Activated CD8-positive, alpha-beta memory T cell treated with anti-CD3 and anti-CD28 coated beads for 1 hour (primary cell): ENCODE measurements around the gene CFAP97.
"Not testable (repeated sequence)": the region's sequence is repeated elsewhere in the genome, so short reads cannot be mapped to it uniquely, and the experiment has no call there.

Source experiments
- DNase-seq, 2 donors: peaks; one replicate each; pipeline ENCODE4 v3.0.0-alpha.2; 2020; ENCODE audit warnings: low read depth in 1 of 2; ENCODE audit errors: extremely low read depth in 1 of 2

The CFAP97 gene

GRCh38 chr4:185142912-185143600 lies 60.7 kb downstream of the CFAP97 start, which contains the start of gene SLC25A4:
TSS of gene SLC25A4 (plus strand) at chr4:185143266. CDS start at chr4:185143373, 107 bp downstream.
- DNase-seq: peak; percentile 66 to 83

DNA sequence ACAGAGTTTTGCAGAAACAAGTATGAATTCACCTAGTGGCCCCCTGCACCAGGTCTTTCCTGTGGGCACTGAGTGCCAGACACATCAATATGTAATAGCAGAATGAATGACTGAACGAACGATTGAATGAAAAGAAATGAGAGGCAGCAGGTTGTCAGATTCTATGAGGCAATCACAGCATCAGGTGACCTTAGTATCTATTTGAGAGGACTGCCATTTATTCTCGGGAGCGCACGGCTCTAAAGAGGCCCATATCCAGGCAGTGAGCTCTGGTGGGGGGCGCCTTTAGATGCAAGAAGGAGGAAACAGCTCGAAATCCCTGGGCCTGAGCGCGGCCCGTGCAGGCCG lies 61.3 kb downstream of the CFAP97 start:
- no peak for DNase-seq

- DNase-seq: no peak
Observed at GRCh38 chr4:185141777-185142176, 62.0 kb downstream of the CFAP97 start.

GRCh38 chr4:185139736-185140135 lies 64.1 kb downstream of the CFAP97 start:
- DNase-seq: no peak

DNA sequence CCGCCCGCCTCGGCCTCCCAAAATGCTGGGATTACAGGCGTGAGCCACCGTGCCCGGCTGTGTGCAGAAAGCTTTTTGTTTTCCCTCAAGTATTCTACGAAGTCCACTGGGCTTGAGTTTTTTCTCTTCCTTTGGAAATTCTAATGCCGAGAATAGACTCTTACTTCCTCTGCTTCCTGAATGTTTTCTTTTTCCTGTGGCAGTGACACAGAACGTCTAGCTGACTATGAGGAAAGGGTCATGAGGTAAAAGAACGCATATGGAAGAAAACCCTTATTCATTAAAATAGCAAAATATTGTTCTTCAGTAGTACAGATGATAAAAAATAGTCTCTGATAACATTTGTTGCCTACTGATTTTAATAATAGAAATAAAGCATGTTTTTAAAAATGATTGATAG lies 65.6 kb downstream of the CFAP97 start:
- DNase-seq: no peak

GRCh38 chr4:185137233-185137925 lies 66.4 kb downstream of the CFAP97 start:
- DNase-seq: no peak

- DNase-seq: no peak
Observed at GRCh38 chr4:185134307-185134869, 69.4 kb downstream of the CFAP97 start.

DNA sequence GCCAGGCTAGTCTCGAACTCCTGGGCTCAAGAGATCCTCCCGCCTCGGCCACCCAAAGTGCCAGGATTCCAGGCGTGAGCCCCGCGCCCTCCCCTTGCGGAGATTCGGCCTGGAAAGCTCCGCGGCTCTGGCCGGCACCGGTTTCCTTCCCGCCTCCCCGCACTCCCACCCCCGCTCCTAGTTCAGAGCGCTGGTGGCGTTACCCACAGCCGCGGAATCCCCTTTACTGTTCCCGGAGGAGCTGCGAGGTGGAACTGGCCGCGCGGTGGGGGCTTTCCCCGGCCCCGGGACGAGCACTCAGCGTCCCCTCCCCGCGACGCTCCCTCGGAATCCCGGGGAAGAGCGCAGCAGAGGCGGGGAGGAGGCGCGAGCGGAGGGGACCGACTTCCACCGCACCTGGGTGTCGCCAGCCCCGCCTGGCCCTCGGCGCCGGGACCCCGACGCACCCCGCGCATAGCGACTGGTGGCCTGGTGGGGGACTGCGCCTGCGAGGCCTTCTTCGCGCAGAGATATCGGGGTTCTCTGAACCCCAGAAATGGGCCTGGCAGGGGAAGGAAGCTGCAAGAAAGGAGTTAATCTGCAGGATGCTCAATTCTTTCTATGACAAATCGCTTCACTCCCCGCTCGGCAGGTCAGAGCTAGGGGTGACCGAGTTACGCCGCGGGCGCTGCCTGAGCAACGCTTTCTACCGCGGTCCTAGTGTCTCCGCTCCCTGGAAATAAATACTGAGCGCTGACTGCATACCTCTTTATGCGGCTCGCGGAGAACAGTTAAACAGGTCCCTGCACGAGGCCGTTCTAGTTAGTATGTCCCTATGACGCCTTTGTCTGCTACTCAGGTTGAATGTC lies 75.3 kb downstream of the CFAP97 start:
- no peak for DNase-seq

DNA sequence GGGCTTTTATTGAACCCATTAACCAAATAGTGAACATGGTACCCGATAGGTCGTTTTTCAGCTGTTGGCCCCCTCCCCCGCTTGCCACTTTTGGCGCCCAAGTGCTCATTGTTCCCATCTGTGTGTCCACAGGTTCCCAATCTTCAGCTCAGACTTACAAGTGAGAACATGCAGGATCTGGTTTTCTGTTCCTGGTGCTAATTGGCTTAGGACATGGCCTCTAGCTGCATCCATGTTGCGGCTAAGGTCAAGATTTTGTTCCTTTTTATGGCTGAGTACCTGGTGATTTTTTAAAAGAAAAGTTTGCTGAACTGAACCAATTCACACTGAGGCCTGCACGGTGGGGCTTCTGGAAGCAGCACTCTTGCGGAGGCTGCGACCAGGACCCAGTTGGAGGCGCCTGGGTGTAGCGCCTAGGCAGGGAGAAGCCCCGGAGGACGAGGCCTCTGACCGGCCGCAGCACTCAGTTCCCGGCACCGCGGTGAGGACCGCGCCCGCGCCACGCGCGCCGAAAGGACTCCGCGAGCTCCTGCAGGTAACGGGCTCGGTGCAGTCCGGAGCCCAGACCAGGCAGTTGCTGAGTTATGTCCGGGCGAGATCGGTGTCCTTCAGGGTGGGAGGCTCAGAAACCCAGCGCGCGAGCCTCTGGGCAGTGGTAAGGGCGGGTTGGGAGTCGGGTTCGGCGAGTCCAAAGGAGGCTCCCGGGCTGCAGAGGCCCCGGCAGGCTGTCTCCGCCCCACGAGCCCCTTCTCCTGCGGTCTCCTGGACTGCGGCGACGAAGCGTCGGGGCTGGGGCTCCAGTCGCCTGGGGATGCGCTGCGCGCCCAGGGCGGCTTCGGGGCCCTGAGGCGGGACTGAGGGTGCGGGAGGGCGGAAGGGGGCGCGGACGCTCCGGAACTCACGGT lies 76.5 kb downstream of the CFAP97 start:
- no peak for DNase-seq

DNA sequence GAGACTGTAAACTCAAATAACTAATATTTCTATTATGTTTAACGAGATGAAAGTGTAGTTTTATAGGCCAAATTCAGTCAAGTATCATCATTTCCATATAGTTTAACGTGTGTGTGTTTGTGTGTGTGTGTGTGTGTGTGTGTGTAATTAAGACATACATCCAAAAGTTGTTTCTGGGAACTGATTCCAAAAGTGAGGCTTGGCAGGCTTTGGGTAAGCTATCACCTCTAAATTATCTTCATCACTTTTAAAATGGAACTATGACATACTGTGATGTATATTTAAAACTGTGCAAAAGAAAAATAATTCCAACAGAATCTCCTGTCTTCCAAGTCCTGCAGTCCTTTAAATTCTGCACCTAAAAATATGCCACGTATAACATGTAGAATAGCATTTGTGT lies 79.8 kb downstream of the CFAP97 start:
- DNase-seq: no peak

- no peak for DNase-seq
Observed at GRCh38 chr4:185122681-185123345, 81.0 kb downstream of the CFAP97 start.

DNA sequence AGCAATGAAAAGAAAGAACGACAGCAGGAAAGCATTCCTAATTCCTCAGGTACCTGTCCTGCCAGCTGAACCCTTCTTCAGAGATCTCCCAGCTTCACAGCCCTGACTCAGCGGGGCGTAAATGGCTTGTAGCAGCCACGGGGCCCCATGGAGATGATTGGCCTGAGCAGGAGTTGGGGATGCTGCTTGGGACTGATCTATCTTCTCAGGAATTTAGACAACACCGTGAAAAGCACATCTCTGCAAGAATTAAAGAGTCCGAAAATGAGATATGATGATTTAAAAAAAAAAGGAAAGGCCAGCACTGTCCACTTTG lies 83.2 kb downstream of the CFAP97 start:
- DNase-seq: no peak

DNA sequence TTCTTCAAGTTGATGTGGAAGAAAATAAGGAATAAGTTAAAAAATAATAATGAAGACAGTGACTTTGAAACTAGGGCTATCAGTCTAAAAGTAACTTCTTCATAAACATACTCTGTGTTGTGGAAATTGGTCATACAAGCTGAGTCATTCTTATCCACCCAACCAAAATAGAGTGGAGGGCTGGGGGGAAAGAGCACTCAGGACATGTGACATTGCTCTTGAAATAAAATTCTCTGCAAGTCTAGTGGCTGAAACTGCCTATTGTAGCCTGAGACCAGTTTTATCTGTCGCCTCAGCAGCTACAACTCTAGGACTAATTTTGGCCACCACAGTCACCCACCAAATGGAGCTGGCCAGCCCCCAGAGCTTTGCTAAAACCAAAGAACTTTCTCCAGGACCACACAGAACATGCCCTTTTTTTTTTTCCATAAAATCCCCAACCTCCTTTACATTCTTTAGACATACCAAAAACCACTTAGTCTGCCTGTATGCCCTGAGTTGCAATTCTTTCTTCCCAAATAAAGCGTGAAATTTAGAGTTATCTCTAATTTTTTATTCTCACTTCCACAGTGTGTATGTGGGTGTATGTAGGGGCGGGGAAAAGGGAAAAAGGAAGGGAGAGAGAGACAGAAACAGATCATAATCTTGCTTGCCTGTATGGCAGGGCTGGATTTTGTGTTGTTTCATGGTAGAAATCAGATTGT lies 83.7 kb downstream of the CFAP97 start:
- no peak for DNase-seq

DNA sequence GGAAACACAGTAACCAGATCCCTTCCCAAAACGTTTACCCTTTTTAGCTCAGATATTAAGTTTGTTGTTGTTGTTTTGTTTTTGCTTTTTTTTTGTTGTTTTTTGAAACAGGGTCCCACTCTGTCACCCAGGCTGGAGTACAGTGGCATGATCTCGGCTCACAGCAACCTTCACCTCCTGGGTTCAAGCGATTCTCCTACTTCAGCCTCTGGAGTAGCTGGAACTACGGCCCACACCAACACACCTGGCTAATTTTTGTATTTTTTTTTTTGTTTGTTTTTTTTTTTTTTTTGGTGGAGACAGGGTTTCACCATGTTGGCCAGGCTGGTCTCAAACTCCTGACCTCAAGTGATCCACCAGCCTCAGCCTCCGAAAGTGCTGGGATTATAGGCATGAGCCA lies 84.3 kb downstream of the CFAP97 start:
- not testable (repeated sequence) for DNase-seq

- DNase-seq: no peak
Observed at GRCh38 chr4:185118876-185119275, 84.9 kb downstream of the CFAP97 start.

- no peak for DNase-seq
Observed at GRCh38 chr4:185117300-185117934, 86.4 kb downstream of the CFAP97 start.

DNA sequence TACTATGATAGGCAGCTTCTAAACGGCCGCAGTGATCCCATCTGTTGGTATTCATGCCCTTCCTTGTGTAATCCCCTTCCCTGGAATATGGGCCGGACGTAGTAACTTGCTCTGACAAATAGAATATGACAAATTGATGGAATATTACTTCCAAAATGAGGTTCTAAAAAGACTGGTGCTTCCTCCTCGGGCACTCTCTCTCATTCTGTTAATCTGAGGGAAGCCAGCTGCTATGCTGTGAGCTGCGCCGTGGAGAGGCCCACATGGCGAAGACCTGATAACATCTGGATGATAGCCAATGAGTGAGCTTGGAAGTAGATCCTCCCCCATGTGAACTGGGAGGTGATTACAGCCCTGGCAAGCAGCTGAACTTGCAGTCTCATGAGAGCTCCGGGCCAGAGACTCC lies 88.0 kb downstream of the CFAP97 start:
- DNase-seq: no peak

DNA sequence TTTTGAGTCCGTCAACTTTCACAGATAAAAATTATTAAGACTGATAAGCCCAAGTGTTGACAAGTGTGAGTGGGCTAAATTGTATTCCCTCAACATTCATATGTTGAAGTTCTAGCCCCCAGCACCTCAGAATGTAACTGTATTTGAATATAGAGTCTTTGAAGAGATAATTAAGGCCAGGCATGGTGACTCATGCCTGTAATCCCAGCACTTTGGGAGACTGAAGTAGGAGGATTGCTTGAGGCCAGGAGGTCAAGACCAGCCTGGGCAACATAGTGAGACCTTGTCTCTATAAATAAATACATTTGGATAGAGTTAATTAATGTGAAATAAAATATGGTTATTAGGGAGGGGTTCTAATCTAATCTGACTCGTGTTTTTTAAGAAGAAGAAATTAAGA lies 90.5 kb downstream of the CFAP97 start:
- DNase-seq: no peak

DNA sequence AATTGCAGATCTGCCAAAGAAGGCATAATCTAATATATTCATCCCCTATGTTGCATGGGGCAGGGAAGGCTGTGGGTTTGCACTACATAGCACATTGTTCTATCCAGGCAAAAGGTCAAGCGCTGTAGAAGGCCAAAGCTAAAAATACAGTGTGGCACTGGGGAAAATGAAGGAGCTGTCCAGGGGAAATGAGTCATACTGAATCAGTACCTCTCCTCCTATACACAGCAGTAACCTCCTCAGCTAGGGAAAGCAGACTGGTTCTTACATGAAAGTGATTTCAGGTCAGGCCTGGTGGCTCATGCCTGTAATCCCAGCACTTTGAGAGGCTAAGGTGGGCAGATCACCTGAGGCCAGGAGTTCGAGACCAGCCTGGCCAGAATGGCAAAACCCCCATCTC lies 91.7 kb downstream of the CFAP97 start:
- DNase-seq: no peak
